Effector memory CD4-positive, alpha-beta T cell (primary cell): Measurements from ENCODE around the gene TMEM82.

Experiments
- DNase-seq, 3 donors: peaks; one replicate each; pipeline ENCODE4 v3.0.0-alpha.2; 2020
- H3K27ac ChIP-seq: 2 replicates; pipeline ENCODE4 v1.7.0; 2013; ENCODE audit warnings: mild to moderate bottlenecking, low read length, moderate library complexity; ENCODE audit not compliant: insufficient read depth, poor library complexity, severe bottlenecking
- H3K27me3 ChIP-seq: replicated peaks from 2 replicates; pipeline ENCODE4 v1.7.0; 2013; ENCODE audit warnings: mild to moderate bottlenecking, low read length; ENCODE audit not compliant: insufficient read depth, control insufficient read depth, poor library complexity, severe bottlenecking
- H3K36me3 ChIP-seq: 2 replicates; pipeline ENCODE4 v1.7.0; 2013; ENCODE audit warnings: mild to moderate bottlenecking, low read length, moderate library complexity; ENCODE audit not compliant: control insufficient read depth, insufficient read depth
- H3K4me1 ChIP-seq: 2 replicates; pipeline ENCODE4 v1.7.0; 2013; ENCODE audit warnings: low read length, mild to moderate bottlenecking; ENCODE audit not compliant: control insufficient read depth, insufficient read depth, poor library complexity, severe bottlenecking
- H3K4me3 ChIP-seq: 2 replicates; pipeline ENCODE4 v1.7.0; 2013; ENCODE audit warnings: low read length, low read depth, mild to moderate bottlenecking; ENCODE audit not compliant: insufficient read depth, poor library complexity, severe bottlenecking
- H3K9me3 ChIP-seq: 2 replicates; pipeline ENCODE4 v1.7.0; 2013; ENCODE audit warnings: mild to moderate bottlenecking, low read length, moderate library complexity; ENCODE audit not compliant: control insufficient read depth

The TMEM82 gene

GRCh38 chr1:15705184-15705566 is 37.1 kb upstream of the TMEM82 start:
- no peak for DNase-seq

GRCh38 chr1:15706751-15707150 is 35.5 kb upstream of the TMEM82 start:
- H3K4me3 ChIP-seq: no peak overlapping the region
- DNase-seq: no peak
- no peaks in the 10 kb centered on the region for H3K4me1 ChIP-seq
- no peaks in the 10 kb centered on the region for H3K27me3 ChIP-seq
- H3K9me3 ChIP-seq: no peaks in the 10 kb centered on the region
- H3K36me3 ChIP-seq: peaks cover 3% of the 10 kb centered on the region
- no peak overlapping the region for H3K27ac ChIP-seq

More at GRCh38 chr1:15705184-15705566, 37.1 kb upstream of the TMEM82 start:
- no peaks in the 10 kb centered on the region for H3K9me3 ChIP-seq
- no peak overlapping the region for H3K4me3 ChIP-seq
- H3K27ac ChIP-seq: no peak overlapping the region
- no peaks in the 10 kb centered on the region for H3K27me3 ChIP-seq
- no peaks in the 10 kb centered on the region for H3K4me1 ChIP-seq
- peaks cover 3% of the 10 kb centered on the region for H3K36me3 ChIP-seq

- no peak overlapping the region for H3K27ac ChIP-seq
- H3K9me3 ChIP-seq: no peaks in the 10 kb centered on the region
- no peaks in the 10 kb centered on the region for H3K4me1 ChIP-seq
- H3K27me3 ChIP-seq: no peaks in the 10 kb centered on the region
- no peak overlapping the region for H3K4me3 ChIP-seq
- H3K36me3 ChIP-seq: peaks cover 3% of the 10 kb centered on the region
- DNase-seq: no peak
Observed at GRCh38 chr1:15707239-15707925, 34.9 kb upstream of the TMEM82 start.

- no peak overlapping the region for H3K27ac ChIP-seq
- H3K27me3 ChIP-seq: no peaks in the 10 kb centered on the region
- no peaks in the 10 kb centered on the region for H3K4me1 ChIP-seq
- peaks cover 3% of the 10 kb centered on the region for H3K36me3 ChIP-seq
- no peaks in the 10 kb centered on the region for H3K9me3 ChIP-seq
- DNase-seq: no peak
- no peak overlapping the region for H3K4me3 ChIP-seq
Observed at GRCh38 chr1:15708486-15709137, 33.7 kb upstream of the TMEM82 start.

DNA sequence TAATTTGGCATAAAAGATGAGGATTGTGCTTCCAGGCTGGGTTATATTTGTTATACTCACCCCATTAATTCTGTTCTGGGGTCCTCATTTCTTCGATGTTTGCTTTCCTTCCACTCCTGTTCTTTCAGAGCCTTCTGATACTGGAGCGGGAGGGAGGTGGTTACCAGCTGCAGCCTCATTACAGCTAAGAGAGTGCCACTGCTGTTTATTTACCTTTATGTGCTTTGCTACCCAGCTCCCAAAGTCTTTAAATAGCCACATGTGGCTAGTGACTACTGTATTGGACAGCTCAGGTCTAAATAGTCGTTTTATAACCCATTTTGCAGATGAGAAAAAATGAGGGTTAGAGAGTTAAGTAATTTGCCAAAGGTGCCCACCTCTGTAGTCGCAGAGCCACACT is 33.1 kb upstream of the TMEM82 start:
- no peak overlapping the region for H3K4me3 ChIP-seq
- H3K36me3 ChIP-seq: peaks cover 3% of the 10 kb centered on the region
- H3K9me3 ChIP-seq: no peaks in the 10 kb centered on the region
- H3K4me1 ChIP-seq: no peaks in the 10 kb centered on the region
- no peaks in the 10 kb centered on the region for H3K27me3 ChIP-seq
- DNase-seq: no peak
- no peak overlapping the region for H3K27ac ChIP-seq

DNA sequence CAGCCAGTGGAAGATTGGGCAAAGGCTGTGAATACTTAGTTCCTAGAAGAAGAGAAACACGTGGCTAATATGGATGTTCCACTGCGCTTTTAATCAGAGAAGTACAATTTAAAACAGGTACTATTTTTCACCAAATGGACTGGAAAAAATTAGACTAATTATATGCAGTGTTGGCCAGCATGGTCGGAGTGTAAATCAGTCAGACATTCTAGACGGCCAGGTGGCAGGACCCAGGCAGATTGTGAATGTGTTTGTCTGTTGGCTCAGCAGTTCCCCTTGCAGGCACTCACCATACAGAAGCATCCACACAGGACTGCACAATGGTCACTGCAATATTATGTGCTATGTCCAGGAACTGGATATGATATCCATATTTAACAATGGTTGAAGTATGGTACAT is 30.1 kb upstream of the TMEM82 start:
- Histone ChIP-seq H3K36me3 (peaks cover 10% of the 10 kb centered on the region), H3K27ac (no peak overlapping the region), H3K4me3 (no peak overlapping the region), H3K27me3 (no peaks in the 10 kb centered on the region), H3K9me3 (no peaks in the 10 kb centered on the region), H3K4me1 (no peaks in the 10 kb centered on the region)
- DNase-seq: no peak

- H3K27ac ChIP-seq: no peak overlapping the region
- no peaks in the 10 kb centered on the region for H3K27me3 ChIP-seq
- H3K4me3 ChIP-seq: no peak overlapping the region
- no peaks in the 10 kb centered on the region for H3K9me3 ChIP-seq
- DNase-seq: no peak
- H3K4me1 ChIP-seq: no peaks in the 10 kb centered on the region
- peaks cover 31% of the 10 kb centered on the region for H3K36me3 ChIP-seq
Observed at GRCh38 chr1:15714406-15715136, 27.7 kb upstream of the TMEM82 start.

DNA sequence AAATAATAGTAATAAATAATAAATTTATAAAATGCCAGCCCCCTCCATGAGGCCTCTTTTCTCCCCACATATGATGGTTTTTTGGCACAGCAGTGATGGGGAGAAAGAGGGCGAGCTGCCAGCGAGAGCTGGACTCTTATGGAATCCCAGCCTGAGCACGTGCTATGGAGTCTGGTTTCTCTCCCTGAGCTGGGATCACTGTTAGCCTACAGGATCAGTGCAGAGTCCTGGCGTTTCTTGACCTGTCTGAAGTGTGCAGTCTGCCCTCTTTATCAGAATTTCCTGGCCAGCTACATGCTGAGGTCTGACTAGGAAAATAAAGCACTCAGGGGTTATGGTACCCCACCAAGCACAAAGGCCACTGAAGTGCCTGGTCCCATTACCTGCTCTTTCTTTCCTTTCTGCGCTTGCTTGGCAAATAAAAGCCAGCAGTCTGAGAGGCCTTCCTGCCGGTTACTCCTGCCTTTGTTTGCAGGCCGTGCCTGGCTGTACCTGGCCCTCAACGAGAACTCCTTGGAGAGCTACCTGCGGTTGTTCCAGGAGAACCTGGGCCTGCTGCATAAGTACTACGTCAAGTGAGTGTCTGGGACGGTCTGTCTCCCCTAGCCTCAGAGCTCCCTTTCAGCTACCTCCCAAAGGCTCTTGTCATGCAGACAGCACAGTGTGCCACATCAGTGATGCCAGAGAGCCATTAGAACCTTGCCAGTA is 24.7 kb upstream of the TMEM82 start:
- Histone ChIP-seq H3K27me3 (no peaks in the 10 kb centered on the region), H3K4me1 (no peaks in the 10 kb centered on the region), H3K9me3 (no peaks in the 10 kb centered on the region), H3K4me3 (no peak overlapping the region), H3K36me3 (peaks cover 43% of the 10 kb centered on the region), H3K27ac (no peak overlapping the region)
- DNase-seq: no peak

DNA sequence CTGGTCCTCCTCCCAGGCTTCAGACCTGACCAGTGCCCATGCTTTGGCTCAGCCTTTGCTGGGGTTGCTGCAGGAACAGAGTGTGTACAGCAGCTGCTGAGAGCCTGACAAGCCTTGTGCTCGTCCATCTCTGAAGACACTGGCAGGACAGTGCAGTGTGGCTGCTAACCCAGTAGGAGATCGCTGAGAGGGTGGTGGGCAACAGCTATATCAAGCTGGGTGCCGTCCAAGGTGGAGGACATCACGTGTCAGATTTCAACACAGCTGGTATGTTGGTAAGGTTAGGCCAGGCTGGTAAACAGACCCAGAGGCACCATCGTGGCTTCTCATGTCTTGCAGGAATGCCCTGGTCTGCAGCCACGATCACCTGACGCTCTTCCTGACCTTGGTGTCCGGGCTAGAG is 24.1 kb upstream of the TMEM82 start:
- H3K27me3 ChIP-seq: no peaks in the 10 kb centered on the region
- peaks cover 49% of the 10 kb centered on the region for H3K36me3 ChIP-seq
- no peak overlapping the region for H3K27ac ChIP-seq
- no peak overlapping the region for H3K4me3 ChIP-seq
- DNase-seq: no peak
- H3K9me3 ChIP-seq: no peaks in the 10 kb centered on the region
- no peaks in the 10 kb centered on the region for H3K4me1 ChIP-seq
